Pancreas (tissue), 10 donors: ENCODE measurements around the gene LIX1. TPM values are rescaled to one million over a fixed set of nuclear protein-coding genes. Genes with fewer than 3 reads are reported as not detected.

Experiments used
- ATAC-seq, 4 donors: fragments of 200-7000 bp; cut with Tn5 transposase; one replicate each; pipeline versions ENCODE4 v1.8.0 to v1.9.1; 2020; ENCODE audit warnings: mild to moderate bottlenecking in 4 of 4, moderate library complexity in 4 of 4
- DNase-seq, 6 donors: peaks; one replicate each; pipeline ENCODE4 v3.0.0-alpha.2; 2020
- FAIRE-seq: peaks from 2 replicates; lab custom pipeline; 2012; peaks lifted over from hg19 to GRCh38; lab: Jason Lieb, UNC
- H3K27ac ChIP-seq, 4 donors: fragments of 200-600 bp; sonication (generic); 1 replicate in 3 of 4; 2 replicates in 1 of 4; pipeline versions ENCODE4 v1.5.0 to v1.8.0; 2020
- H3K27me3 ChIP-seq, 4 donors: fragments of 200-600 bp; one replicate each; pipeline ENCODE4 v1.8.0; 2021
- H3K36me3 ChIP-seq, 3 donors: fragments of 200-600 bp; sonication (generic) in 1 of 3; one replicate each; pipeline versions ENCODE4 v1.5.0 to v1.8.0; 2020 to 2021
- H3K4me1 ChIP-seq, 3 donors: fragments of 200-600 bp; one replicate each; pipeline ENCODE4 v1.8.0; 2021
- H3K4me3 ChIP-seq, 4 donors: fragments of 200-600 bp; sonication (generic) in 2 of 4; one replicate each; pipeline versions ENCODE4 v1.5.0 to v1.8.0; 2020 to 2021
- H3K9me3 ChIP-seq, 4 donors: fragments of 200-600 bp; one replicate each; pipeline ENCODE4 v1.8.0; 2021
- CTCF ChIP-seq, 4 donors: fragments of 200-600 bp; sonication (generic) in 3 of 4; IDR thresholded peaks; one replicate each; pipeline versions ENCODE4 v1.5.0 to v1.8.0; 2021; ENCODE audit warnings: antibody characterized with exemption in 4 of 4
- WGBS, 2 donors: extraction: QIAGEN DNeasy Blood & Tissue Kit; methylation state at CpG; one replicate each; pipeline ENCODE4 v1.1.7; 2013; 5-methylcytosine and 5-hydroxymethylcytosine counted together
- intact Hi-C, 3 donors: fragments of 100-400 bp; cut with DNase I; formaldehyde crosslinking; loops; one replicate each; pipeline versions ENCODE4 v1.11.1 to v1.14.2; 2022
- polyA plus RNA-seq, 2 donors: library from polyadenylated mRNA; stranded (reverse); fragments of 200-250 nt; gene quantifications; one replicate each; pipeline ENCODE4 v1.2.3, GENCODE V29; 2013
- total RNA-seq, 6 donors: library from RNA; stranded (reverse); fragmentation: NEBNext Ultra II Directional in 4 of 6; extraction: Animal tissue kit (Norgen Biotek cat#: 25700) in 4 of 6; gene quantifications; one replicate each; pipeline versions ENCODE4 v1.2.1 to v1.2.4, GENCODE V29; 2021 to 2023
- donor health status: healthy with polysubstance abuse.
- donor health status: DM: no; HTN: no; CAD: no; lungs with moderate emphysema.
- donor health status: DM: no; HTN: no; CAD: no.
- donor health status: control.
- donor health status: control.
- donor health status: Bipolar disorder and iron deficiency.
- donor health status: DM: yes; HTN: yes; CAD: no.
- donor health status: DM: no; HTN: no; CAD: no.
- donor health status: DM: no; HTN: no; CAD: no.
- donor health status: DM: yes; HTN: yes; CAD: no.

The LIX1 gene
- total and polyA plus RNA-seq, 8 donors, result 0.08 to 0.12 TPM; not detected in 6

GRCh38 chr5:97071993-97072392 lies 70.4 kb downstream of the LIX1 start:
- 63 to 73% methylated on average over 4 of the region's 4 CpGs for WGBS, 2 donors
- H3K27me3 ChIP-seq, result no peaks in the 10 kb centered on the region
- H3K4me1 ChIP-seq, result no peaks in the 10 kb centered on the region
- H3K9me3 ChIP-seq, result no peaks in the 10 kb centered on the region
- ATAC-seq (no peak), FAIRE-seq (no peak), DNase-seq (no peak)
- no peak overlapping the region for H3K4me3 ChIP-seq
- intact Hi-C loops, result no loop called here
- no peak for TF ChIP-seq CTCF (IDR thresholded peaks at IDR 0.05)
- no peak overlapping the region for H3K27ac ChIP-seq
- H3K36me3 ChIP-seq, result no peaks in the 10 kb centered on the region

- no peak for DNase-seq
- intact Hi-C loops, result no loop called here
- H3K4me3 ChIP-seq, result no peak overlapping the region
- H3K36me3 ChIP-seq, result no peaks in the 10 kb centered on the region
- peak; percentile 57 for FAIRE-seq
- 73 to 78% methylated on average over 8 of the region's 8 CpGs for WGBS, 2 donors
- H3K27ac ChIP-seq, result no peak overlapping the region
- no peaks in the 10 kb centered on the region for H3K27me3 ChIP-seq
- TF ChIP-seq CTCF (IDR thresholded peaks at IDR 0.05), result no peak
- no peak for ATAC-seq
- H3K9me3 ChIP-seq, result no peaks in the 10 kb centered on the region
- H3K4me1 ChIP-seq, result no peaks in the 10 kb centered on the region
Observed at GRCh38 chr5:97071101-97071500, 71.3 kb downstream of the LIX1 start.

GRCh38 chr5:97070234-97070633 lies 72.2 kb downstream of the LIX1 start:
- no peaks in the 10 kb centered on the region for H3K36me3 ChIP-seq
- H3K4me3 ChIP-seq, result no peak overlapping the region
- H3K4me1 ChIP-seq, result no peaks in the 10 kb centered on the region
- no peaks in the 10 kb centered on the region for H3K27me3 ChIP-seq
- no peak overlapping the region for H3K27ac ChIP-seq
- DNase-seq (no peak), FAIRE-seq (no peak), ATAC-seq (no peak)
- intact Hi-C loops, result no loop called here
- no peaks in the 10 kb centered on the region for H3K9me3 ChIP-seq
- TF ChIP-seq CTCF (IDR thresholded peaks at IDR 0.05), result no peak

GRCh38 chr5:97067296-97067850 lies 75.0 kb downstream of the LIX1 start:
- WGBS, 2 donors, result 67 to 76% methylated on average over 4 of the region's 4 CpGs
- H3K27ac ChIP-seq, result no peak overlapping the region
- H3K27me3 ChIP-seq, result no peaks in the 10 kb centered on the region
- intact Hi-C loops, result no loop called here
- no peak overlapping the region for H3K4me3 ChIP-seq
- no peaks in the 10 kb centered on the region for H3K36me3 ChIP-seq
- no peak for FAIRE-seq
- no peaks in the 10 kb centered on the region for H3K9me3 ChIP-seq
- DNase-seq, result no peak
- TF ChIP-seq CTCF (IDR thresholded peaks at IDR 0.05), result no peak
- no peaks in the 10 kb centered on the region for H3K4me1 ChIP-seq
- ATAC-seq, result no peak

- no peak overlapping the region for H3K4me3 ChIP-seq
- ATAC-seq (no peak), DNase-seq (no peak), FAIRE-seq (no peak)
- no peaks in the 10 kb centered on the region for H3K4me1 ChIP-seq
- no peaks in the 10 kb centered on the region for H3K9me3 ChIP-seq
- no peak for TF ChIP-seq CTCF (IDR thresholded peaks at IDR 0.05)
- no peaks in the 10 kb centered on the region for H3K27me3 ChIP-seq
- WGBS, 2 donors, result 68 to 72% methylated on average over 2 of the region's 2 CpGs
- H3K27ac ChIP-seq, result no peak overlapping the region
- intact Hi-C loops, result no loop called here
- H3K36me3 ChIP-seq, result no peaks in the 10 kb centered on the region
Observed at GRCh38 chr5:97065475-97065874, 76.9 kb downstream of the LIX1 start.
